Measurements from ENCODE around the gene TRPM2.
"Not testable (repeated sequence)": the region's sequence is repeated elsewhere in the genome, so short reads cannot be mapped to it uniquely, and the experiment has no call there.

The TRPM2 gene

GRCh38 chr21:44377201-44377921 is 23.9 kb downstream of the TRPM2 start:
- DNase-seq = no peak

GRCh38 chr21:44377922-44378645 is 24.7 kb downstream of the TRPM2 start:
- DNase-seq = no peak

GRCh38 chr21:44378646-44379514 is 25.5 kb downstream of the TRPM2 start:
- DNase-seq = no peak

GRCh38 chr21:44379515-44379848 is 26.1 kb downstream of the TRPM2 start:
- DNase-seq = no peak

- no peak for DNase-seq
Observed at GRCh38 chr21:44379991-44380865, 26.8 kb downstream of the TRPM2 start.

GRCh38 chr21:44380876-44381275 is 27.5 kb downstream of the TRPM2 start:
- DNase-seq = no peak

- no peak for DNase-seq
Observed at GRCh38 chr21:44381874-44382273, 28.5 kb downstream of the TRPM2 start.

GRCh38 chr21:44382536-44382935 is 29.1 kb downstream of the TRPM2 start:
- DNase-seq = no peak

GRCh38 chr21:44383216-44383615 is 29.8 kb downstream of the TRPM2 start:
- DNase-seq = no peak

- no peak for DNase-seq
Observed at GRCh38 chr21:44384968-44385367, 31.5 kb downstream of the TRPM2 start.

- no peak for DNase-seq
Observed at GRCh38 chr21:44389335-44389734, 35.9 kb downstream of the TRPM2 start.

GRCh38 chr21:44390886-44391285 is 37.5 kb downstream of the TRPM2 start:
- no peak for DNase-seq

- no peak for DNase-seq
Observed at GRCh38 chr21:44391345-44392091, 38.1 kb downstream of the TRPM2 start.

- no peak for DNase-seq
Observed at GRCh38 chr21:44392185-44392584, 38.8 kb downstream of the TRPM2 start.

GRCh38 chr21:44392916-44393315 is 39.5 kb downstream of the TRPM2 start:
- DNase-seq = no peak

- no peak for DNase-seq
Observed at GRCh38 chr21:44394733-44395132, 41.3 kb downstream of the TRPM2 start.

GRCh38 chr21:44395260-44395659 is 41.8 kb downstream of the TRPM2 start:
- no peak for DNase-seq

- DNase-seq = not testable (repeated sequence)
Observed at GRCh38 chr21:44396803-44397202, 43.4 kb downstream of the TRPM2 start.

GRCh38 chr21:44397431-44398031 is 44.1 kb downstream of the TRPM2 start:
- no peak for DNase-seq

- no peak for DNase-seq
Observed at GRCh38 chr21:44398499-44398898, 45.1 kb downstream of the TRPM2 start.

- no peak for DNase-seq
Observed at GRCh38 chr21:44399151-44399954, 45.9 kb downstream of the TRPM2 start.

Measured in SIG-M5 (cell line).